NCI-H1417 treated with DMSO at 0.1 percent for 48 hours (cell line): ENCODE results near the gene NPNT.

Experiments used
- DNase-seq: peaks from one replicate; lab custom pipeline; 2025; lab: John Stamatoyannopoulos, UW

The NPNT gene

DNA sequence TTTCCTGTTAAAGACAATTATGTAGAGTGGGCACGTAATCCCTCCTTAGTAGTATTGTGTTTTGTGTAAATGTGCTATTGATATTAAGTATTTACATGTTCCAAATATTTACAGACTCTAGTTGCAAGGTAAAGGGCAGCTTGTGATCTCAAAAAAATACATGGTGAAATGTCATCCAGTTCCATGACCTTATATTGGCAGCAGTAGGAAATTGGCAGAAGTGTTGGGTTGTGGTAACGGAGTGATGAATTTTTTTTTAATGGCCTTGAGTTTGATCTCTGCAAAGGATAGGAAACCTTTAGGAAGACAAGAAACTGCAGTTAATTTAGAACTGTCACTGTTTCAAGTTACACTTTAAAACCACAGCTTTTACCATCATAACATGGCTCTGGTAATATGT is 74.3 kb downstream of the NPNT start:
- no peak for DNase-seq

DNA sequence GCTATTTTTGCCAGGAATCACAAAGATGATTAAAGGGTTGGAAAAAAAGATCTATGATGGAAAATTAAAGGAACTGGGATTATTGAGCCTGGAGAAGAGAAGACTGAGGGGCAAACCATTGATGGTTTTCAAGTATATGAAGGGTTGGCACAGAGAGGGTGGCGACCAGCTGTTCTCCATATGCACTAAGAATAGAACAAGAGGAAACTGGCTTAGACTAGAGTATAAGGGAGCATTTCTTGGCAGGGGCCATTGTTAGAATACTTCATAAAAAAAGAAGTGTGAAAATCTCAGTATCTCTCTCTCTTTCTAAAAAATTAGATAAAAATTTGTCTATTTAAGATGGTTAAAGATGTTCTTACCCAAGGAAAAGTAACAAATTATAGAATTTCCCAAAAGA is 75.1 kb downstream of the NPNT start:
- no peak for DNase-seq

DNA sequence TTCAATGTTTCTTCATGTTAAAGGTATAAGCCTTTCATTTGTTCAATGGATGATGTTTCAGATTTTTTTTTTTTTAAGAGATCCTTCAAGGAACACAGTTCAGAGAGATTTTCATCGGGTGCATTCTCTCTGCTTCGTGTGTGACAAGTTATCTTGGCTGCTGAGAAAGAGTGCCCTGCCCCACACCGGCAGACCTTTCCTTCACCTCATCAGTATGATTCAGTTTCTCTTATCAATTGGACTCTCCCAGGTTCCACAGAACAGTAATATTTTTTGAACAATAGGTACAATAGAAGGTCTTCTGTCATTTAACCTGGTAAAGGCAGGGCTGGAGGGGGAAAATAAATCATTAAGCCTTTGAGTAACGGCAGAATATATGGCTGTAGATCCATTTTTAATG is 75.8 kb downstream of the NPNT start:
- no peak for DNase-seq

DNA sequence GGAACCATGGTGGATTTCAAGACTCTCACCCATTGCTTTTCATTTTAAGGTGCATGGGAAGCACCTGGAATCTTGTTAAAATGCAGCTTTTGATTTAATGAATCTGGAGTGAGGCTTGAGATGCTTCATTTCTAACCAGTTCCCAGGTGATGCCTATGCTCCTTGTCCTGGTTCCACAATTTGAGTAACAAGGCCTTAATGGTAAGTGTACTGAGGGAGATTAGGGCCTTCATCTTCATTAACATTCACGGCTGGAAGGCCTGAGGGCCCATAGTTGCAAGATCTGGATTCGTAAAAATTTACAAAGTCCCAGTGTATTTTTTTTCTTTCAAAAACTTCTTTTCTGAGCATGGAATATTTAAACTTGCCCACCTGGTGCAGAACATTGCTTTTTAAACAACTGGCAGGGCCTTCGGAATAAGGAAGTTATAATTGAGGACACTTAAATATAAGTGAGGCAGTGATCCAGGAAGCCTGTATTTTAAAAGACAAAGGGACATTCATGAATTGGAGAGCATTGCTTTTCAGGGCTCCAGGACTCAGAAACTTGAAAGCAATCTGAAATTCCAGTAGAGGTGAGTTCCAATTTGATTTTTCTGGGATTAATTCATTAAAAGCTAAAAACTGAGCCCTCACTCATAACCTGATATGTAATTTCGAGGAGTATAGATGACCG is 77.8 kb downstream of the NPNT start:
- DNase-seq, result no peak

DNA sequence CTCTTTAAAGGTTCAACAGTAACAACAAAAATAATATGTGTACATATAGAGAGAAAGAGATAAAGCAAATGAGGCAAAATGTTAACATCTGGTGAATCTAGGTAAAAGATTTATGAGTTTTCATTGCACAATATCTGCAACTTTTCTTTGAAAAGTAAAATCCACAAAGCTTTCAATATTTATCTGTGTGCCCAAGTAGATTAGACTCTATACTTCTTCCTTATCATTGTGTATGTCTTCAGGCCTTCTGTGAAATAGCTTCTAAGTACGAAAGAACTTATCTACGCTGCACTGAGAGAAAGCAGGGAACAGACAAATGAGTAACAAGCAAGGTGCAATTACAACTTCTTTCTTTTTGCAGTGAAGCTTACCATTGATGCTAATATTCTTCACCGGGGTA is 81.6 kb downstream of the NPNT start:
- DNase-seq, result no peak

DNA sequence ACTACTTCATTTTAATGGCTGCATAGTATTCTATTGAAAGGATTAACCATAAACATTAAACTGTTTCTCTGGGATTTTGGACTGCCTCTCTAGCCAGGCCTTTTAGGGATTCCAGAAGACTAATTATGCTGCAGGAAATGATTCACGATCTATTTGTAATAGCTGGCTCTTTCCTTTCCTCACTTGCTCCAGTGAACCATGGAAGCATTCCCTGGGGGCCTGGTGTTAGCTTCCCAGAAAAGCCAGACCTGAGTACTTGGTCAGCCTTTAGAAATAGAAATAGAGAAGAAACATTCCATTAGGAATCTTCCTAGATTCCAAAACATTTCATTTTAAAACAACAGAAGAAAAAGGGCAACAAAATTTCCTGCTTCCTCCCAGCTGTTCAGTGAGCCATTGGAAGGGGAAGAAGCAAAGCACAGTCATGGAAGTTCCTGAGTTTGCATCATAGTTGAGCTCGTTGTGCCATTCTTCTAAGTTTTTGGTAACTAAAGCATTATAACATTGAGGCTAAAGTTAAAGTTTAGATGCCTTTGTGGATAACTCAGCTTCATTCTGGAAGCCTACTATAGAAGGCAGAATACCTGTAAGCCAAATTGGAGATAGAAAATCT is 83.5 kb downstream of the NPNT start:
- no peak for DNase-seq

DNA sequence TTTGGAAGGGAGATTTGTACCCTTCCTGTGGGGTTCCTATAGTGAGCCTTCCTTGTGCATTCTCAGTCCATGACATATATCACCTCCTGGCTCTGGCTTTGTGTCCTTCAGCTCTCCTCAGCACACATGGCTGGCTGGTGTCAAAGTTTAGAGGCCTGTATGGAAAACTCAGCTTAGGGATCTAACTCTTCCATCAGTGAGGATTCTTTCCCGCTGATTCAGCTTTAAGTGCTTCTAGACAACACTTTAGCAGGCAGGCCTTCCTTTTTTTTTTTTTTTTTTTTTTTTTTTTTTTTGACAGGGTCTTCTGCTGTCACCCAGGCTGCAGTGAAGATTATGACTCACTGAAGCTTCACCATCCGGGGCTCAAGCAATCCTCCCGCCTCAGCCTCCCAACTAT is 84.2 kb downstream of the NPNT start:
- no peak for DNase-seq

DNA sequence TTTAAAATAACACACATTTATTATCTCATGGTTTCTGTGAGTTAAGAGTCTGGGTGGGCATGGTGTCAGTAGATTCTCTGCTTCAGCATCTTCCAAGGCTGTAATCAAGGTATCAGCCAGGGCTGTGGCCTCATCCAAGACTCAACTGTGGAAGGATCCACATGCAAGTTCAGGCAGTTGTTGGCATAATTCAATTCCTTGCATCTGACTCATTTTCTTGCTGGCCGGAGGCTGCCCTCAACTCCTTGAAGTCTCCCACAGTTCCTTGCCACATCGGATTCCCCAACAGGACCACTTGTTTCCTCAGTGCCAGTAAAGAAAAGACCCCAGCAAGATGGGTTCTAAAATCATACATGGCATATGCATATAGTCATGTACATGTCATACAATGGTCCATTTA is 93.4 kb downstream of the NPNT start:
- no peak for DNase-seq

DNA sequence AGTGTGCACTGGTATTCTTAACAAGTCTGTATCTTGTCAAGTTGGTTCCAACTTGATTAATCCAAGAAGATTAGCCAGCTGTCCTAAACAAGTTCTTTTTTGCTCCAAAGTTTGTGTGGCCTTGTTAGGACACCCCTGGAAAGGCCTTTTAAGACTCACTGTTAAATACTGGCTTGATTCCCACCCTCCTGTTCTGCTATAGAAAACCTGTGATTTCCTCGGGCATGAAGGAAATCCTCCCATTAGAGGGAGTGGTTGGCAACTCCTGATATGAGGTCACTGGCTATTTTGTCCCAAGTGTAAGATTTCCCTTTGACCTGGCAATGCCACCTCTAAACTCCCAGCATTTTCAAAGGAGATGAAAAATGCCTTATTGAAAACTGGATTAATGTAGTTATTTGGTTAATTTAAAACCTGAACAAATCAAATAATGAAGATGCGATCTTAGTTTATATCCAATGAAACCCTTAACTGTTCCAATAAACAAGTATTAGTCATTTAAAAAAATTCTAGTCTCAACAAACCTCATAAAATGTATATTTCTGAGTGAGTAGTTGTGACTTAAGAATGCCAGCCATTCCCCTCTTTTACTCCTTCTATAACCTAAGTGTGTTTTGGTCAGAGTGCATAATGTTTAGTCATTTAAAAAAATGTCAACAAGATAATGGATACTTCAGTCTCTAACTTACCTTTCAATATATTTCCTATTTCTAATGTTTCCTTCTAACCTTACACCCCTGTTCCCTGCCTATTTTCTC is 94.4 kb downstream of the NPNT start:
- no peak for DNase-seq

DNA sequence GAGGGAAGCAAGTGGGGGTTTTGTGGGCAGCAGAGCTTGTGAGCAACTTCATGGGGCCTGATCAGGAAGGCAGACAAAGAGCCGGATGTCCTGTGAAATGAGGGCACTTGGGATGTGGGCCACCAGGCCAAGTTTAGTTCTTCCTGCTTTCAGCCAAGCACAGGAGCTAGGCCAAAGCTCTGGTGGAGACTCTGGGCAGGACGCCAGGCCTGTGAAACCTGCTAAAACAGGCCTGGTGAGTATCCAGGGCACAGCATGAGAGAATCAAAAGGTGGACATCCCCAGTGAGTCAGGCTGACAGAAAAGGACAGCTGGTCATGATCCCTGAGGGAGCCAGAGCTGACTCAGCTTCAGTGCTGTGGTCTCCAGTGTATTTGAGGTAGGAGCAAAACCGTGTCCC is 95.7 kb downstream of the NPNT start:
- DNase-seq, result no peak

DNA sequence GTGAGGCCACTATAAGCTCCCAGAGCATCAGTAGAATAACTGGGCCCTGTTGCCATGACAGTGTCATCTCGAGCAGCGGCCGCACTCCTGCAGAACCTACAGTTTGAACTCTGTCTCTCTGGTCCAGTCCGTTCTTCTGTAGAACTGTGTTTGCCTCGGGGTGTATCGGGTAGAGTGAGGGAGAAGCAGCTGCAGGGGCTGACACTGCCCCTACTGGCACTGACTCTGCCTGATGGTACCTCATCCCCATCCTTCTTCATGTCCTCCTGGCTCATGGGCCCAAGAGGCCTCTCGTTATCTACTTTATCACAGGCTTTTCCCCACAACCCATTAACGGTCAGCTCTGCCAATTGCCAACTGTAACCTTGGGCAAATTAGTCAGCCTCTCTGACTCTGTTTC is 96.5 kb downstream of the NPNT start:
- no peak for DNase-seq

DNA sequence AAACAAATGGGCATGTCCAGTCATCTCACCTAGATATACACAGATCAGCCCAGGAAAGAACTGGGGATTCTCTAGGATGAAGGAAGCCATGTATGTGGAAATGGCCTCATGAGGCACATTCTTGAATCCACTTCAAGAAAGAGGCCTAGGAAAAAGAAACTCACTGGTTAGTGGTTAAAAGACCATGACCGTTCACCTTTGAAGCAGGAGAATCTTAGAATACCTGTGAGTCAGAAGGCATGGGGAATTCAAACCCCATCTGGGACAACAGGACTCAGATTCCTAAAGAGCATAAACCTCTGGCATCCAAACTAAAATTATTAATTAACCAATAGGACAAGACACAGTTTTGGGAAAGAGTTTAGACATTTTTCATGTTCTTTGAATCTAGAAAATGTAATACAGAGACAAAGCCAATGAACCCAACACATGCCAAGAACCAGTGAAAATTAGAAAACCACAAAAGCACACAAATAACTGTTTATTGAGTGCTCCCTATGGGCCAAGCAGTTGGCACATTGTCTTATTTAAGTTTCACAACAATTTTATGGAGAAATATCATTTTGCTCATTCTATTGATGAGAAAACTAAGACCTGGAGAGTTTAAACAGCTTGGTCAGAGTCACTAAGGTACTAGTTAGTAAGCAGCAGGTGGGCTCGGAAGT is 97.5 kb downstream of the NPNT start:
- no peak for DNase-seq

DNA sequence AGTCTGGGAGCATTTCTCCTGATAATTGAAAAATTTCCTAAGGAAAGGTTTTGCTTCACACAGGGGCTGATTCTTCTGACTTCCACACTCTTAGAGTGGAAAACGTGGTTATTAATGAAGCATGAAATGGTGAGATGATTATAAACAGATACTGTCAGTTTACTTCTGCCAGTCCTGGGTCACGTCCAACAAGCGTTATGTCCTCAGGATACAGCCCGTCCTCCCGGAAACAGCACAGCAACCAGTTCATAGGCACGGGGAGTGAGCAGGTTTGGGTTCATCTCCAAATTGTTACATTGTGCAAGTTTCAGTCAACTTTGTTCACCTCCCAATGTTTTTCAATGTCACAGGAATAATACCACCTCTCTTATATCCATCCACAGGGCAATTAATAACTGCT is 98.8 kb downstream of the NPNT start:
- no peak for DNase-seq

DNA sequence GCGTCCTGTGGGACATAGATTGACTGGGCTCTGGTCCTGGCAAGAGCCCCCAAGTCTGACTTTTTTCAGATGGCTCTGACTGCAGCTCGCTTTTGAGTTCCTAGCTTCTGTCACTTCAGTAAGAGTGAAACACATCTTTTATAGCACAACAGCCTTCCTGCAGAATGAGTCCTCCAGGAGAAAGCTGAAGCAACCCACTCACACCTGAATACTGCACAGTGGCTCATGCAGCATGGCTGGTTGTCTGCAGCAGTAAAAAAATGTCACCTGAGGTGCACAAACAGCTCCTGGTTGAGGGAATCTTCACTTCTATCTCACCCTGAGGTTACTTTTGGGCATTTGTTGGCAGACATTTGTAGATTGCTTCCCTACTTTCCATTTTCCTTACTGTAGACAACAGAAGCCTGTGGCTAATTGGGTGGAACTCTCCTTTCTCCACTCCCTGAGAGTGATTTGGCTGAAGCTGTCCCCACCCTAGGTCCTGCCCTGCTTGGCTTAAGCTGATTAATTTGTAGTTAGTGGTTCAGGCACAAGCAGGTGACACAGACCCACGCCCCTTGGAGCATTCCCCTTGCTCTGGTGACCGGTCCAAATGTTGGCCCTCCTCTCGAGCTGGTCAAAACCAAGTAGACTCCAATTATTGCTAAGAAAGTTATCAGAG is 99.7 kb downstream of the NPNT start:
- no peak for DNase-seq

DNA sequence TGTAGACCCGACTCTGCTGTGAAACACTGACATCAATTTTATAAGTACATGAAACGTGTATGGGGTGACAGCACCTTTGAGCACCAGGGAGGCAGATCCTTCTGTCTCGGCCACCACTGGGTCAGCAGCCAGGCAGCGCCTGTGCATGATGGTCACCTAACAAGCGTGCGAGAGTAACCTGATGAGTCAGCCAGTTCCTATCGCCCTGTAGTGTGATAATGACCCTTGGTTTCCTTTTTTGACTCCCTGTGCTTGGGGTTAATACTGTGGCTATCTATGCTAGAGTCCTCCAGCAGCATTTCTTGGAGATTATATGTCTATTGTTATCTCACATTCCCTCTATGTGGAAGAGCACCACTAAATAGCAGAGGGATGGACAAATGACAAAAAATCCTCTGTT is 101.6 kb downstream of the NPNT start:
- no peak for DNase-seq

DNA sequence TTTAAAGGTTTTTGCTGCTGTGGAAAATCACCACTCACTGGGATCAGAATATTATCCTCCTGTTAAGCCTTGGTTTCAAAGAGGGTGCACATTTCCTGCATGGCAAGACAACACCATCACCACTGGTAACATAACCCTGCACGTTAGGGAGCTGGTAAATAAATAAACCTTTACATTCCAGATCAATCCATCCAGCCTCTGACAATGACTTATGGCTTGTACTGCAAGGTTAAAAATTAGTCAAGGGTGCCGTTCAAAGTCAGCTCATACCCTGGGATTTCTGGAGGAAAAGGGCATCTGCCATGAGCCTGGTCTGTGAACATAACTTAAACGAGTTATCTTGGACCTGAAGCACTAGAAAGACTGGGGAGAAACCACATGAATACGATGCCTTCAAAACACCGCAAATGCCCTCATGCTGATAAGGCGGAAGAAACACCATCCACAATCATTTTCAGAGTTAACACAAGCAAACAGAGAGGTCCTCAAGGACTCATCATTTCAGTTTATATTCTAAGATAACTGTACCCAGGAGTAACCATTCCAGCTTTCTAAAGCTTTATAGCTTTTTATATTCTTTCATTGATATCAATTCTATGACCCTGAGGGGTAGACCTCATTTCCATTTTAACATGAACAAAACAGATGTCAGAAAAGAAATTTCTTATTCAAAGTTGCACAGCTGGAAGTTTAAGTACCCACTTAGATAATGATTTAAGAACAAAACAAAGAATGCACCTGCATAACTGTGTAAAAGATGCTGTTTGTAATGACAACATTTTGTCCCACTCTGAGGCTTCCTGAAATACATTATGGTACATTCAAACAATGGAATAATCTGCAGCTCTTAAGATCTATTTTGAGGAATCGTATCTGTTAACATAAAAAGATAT is 103.1 kb downstream of the NPNT start:
- no peak for DNase-seq

DNA sequence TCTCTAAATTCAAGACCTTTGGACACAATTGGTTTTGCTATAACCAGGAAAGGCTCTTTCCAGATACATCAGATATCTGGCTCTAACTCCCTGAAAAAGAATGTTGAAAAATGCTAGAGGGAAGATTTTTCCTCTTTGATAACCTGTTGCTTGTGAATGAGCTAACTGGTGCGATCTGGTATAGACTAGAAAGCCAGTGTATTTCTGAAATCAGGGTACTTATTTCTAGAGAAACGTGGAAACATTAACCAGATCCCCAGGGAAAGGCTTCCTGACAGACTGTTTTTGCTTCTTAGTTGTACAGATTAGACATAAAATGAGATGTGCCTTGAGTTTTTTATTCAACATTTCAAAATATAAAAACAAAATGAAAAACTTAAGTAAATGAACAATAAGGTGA is 107.7 kb downstream of the NPNT start:
- no peak for DNase-seq

DNA sequence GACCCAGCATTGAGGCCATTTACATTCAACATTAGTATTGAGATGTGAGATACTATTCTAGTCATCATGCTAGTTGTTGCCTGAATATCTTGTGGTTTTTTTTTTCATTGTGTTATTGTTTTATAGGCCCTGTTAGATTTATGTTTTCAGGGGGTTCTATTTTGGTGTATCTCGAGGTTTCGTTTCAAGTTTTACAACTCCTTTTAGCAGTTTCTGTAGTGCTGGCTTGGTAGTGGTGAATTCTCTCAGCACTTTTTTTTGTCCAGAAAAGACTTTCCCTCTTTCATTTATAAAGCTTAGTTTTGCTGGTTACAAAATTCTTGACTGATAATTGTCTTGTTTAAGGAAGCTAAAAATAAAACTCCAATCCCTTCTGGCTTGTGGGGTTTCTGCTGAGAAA is 115.5 kb downstream of the NPNT start:
- DNase-seq, result no peak

DNA sequence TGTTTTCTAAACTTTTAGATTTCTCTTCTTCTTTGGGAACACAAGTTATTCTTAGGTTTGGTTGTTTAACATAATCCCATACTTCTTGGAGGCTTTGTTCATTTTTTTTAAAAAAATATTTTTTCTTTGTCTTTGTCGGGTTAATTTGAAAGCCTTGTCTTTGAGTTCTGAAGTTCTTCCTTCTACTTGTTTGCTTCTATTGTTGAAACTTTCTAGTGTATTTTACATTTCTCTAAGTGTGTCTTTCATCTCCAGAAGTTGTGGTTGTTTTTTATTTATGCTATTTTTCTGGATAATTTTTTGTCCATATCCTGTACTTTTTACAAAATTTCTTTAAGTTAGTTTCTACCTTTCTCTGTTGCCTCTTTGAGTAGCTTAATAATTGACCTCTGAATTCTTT is 116.1 kb downstream of the NPNT start:
- DNase-seq, result no peak

DNA sequence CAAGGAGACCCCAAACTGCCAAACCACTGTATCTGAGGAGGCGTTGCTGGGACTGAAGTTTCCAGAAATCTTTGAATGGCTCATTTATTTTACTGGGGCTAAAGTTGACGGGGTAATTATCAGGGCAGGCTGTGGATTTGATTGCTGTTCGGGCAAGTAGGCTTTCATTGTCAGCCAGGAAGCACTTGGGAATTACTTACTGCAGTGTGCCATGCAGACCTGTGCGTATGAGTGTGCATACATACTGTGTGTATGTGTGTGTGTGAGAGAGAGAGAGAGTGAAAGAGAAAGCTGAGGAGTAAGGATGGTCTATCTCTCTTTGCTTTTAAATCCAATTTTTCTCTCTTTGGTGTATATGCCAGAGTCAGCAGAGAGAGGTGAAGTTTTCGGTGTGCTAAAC is 122.7 kb downstream of the NPNT start:
- no peak for DNase-seq

DNA sequence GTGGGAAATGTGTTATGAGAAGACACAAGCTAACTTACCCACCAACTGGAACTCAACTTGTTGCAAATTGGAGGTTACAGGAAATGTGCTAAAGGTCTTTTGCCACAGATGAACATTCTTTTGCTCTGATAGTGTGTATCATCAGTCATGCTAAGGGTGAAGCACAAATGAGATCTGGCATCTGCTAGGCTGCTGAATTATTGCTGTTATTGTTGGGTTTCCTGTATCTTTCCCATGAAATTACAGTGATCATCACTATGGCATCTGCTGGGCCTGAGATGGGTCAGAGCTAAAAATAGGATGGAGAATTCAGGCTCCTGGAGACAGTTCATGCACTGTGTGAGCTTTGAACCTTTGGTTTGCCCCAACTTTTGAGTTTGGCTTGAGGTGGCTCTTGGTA is 124.5 kb downstream of the NPNT start:
- DNase-seq, result no peak
